GM06990 (cell line): Measurements from ENCODE around the gene PHIP.

Source experiments
- DNase-seq: peaks from one replicate; pipeline ENCODE4 v3.0.0-alpha.2; 2011; ENCODE audit not compliant: insufficient read length; ENCODE audit errors: extremely low read depth
- H3K27me3 ChIP-seq: replicated peaks from 2 replicates; pipeline ENCODE4 v1.6.0; 2011; ENCODE audit warnings: low read length; ENCODE audit not compliant: control insufficient read depth, insufficient read depth
- H3K36me3 ChIP-seq: 2 replicates; pipeline ENCODE4 v1.5.1; 2011; ENCODE audit warnings: low read length; ENCODE audit not compliant: control insufficient read depth, insufficient read depth
- H3K4me3 ChIP-seq: replicated peaks from 2 replicates; pipeline ENCODE4 v1.5.1; 2011; ENCODE audit warnings: low read depth, mild to moderate bottlenecking, control low read depth, low read length
- TF ChIP-seq, protein P1 (sequence below): IDR thresholded peaks from 2 replicates; pipeline ENCODE4 v1.5.1; 2011; ENCODE audit warnings: low read length, control low read depth, mild to moderate bottlenecking, inconsistent platforms; ENCODE audit not compliant: insufficient read depth, poor library complexity, severe bottlenecking

The PHIP gene

DNA sequence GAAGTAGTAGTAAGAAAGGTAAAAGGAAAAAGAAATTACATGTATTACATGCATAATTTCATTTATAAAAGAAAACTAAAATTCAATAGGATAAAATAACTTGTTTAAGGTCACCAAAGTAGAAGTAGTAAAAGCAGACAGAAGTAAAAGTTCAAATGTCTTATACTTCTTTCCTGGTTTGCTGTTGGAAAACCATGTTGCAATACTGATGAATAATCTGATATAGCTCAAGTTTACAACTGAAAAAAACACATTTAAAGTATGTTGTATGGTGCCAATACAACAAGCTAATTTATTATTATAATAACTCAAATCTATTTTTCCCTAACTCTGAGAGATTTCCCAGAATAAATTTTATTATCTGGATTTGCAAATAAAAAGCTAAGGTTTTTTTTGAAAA, 78.3 kb downstream of the PHIP start:
- peaks cover 5% of the 10 kb centered on the region for H3K36me3 ChIP-seq
- H3K27me3 ChIP-seq = no peaks in the 10 kb centered on the region
- no peak overlapping the region for H3K4me3 ChIP-seq
- no peak for DNase-seq
- TF ChIP-seq, protein P1, sequence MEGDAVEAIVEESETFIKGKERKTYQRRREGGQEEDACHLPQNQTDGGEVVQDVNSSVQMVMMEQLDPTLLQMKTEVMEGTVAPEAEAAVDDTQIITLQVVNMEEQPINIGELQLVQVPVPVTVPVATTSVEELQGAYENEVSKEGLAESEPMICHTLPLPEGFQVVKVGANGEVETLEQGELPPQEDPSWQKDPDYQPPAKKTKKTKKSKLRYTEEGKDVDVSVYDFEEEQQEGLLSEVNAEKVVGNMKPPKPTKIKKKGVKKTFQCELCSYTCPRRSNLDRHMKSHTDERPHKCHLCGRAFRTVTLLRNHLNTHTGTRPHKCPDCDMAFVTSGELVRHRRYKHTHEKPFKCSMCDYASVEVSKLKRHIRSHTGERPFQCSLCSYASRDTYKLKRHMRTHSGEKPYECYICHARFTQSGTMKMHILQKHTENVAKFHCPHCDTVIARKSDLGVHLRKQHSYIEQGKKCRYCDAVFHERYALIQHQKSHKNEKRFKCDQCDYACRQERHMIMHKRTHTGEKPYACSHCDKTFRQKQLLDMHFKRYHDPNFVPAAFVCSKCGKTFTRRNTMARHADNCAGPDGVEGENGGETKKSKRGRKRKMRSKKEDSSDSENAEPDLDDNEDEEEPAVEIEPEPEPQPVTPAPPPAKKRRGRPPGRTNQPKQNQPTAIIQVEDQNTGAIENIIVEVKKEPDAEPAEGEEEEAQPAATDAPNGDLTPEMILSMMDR = no peak

DNA sequence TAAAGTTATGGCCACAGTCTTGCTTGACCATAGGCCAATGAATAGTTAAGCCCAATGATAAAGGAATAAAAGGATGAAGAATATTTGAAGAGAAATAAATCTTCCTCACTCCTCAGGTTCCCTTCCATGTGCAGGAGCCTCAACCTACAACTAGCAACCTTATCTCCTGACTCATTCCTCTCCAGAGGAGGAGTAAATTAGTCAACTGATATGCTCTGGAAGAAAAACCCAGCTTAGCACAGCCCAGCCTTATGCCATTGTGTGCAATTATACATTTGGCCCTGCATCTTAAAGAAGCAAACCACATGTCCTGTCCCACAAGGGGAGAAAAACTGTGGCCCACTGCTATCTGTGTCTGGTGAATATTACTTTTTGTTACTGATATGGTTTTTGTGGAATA, 82.1 kb downstream of the PHIP start:
- TF ChIP-seq, protein P1 = no peak
- no peak overlapping the region for H3K4me3 ChIP-seq
- peaks cover 8% of the 10 kb centered on the region for H3K36me3 ChIP-seq
- DNase-seq = no peak
- no peaks in the 10 kb centered on the region for H3K27me3 ChIP-seq

DNA sequence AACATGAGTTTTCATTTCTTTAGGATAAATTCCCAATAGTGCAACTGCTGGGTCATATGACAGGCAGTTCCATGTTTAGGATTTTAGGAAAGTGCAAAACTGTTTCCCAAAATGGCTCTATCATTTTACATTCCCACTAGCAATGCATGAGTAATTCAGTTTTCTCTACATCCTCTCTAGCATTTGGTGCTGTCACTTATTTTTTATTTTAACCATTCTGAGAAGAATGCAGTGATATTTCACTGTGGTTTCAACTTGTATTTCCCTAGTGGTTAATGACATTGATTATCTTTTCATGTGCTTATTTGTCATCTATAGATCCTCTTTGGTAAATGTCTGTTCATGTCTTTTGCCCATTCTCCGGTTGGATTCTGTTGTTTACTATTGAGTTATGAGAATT, 82.7 kb downstream of the PHIP start:
- Histone ChIP-seq H3K36me3 (peaks cover 7% of the 10 kb centered on the region), H3K4me3 (no peak overlapping the region), H3K27me3 (no peaks in the 10 kb centered on the region)
- TF ChIP-seq, protein P1 = no peak
- DNase-seq = no peak

DNA sequence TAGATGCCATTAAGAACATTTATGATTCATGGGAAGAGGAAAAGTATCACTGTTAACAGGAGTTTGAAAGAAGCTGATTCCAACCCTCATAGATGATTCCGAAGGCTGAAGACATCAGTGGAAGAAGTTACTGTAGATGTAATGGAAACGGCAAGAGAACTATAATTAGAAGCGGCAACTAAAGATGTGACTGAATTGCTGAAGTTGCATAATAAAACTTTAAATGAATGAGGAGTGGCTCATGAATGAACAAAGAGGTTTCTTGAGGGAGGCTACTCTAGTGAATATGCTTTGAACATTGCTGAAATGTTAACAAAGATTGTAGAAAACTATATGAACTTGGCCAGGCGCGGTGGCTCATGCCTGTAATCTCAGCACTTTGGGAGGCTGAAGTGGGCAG, 84.1 kb downstream of the PHIP start:
- H3K36me3 ChIP-seq = peaks cover 7% of the 10 kb centered on the region

DNA sequence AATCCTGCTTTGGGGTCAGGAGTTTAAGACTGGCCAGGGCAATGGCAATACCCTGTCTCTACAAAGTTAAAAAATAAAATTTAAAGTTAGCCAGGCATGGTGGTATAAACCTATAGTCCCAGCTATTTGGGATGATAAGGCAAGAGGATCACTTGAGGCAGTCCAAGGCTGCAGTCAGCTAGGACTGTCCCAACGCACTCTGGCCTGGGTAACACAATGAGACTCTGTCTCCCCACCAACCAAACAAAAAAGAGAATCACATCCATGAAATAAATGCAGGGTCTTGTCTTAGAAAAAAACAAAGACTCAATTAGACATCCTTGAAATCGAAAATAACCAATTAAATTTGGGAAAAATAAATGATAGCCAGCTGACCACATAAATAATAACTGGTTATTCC, 88.9 kb downstream of the PHIP start:
- peaks cover 3% of the 10 kb centered on the region for H3K36me3 ChIP-seq
- TF ChIP-seq, protein P1 = no peak
- no peak for DNase-seq

More for the DNA sequence above, 84.1 kb downstream of the PHIP start:
- no peaks in the 10 kb centered on the region for H3K27me3 ChIP-seq
- TF ChIP-seq, protein P1 = no peak
- DNase-seq = no peak
- no peak overlapping the region for H3K4me3 ChIP-seq

DNA sequence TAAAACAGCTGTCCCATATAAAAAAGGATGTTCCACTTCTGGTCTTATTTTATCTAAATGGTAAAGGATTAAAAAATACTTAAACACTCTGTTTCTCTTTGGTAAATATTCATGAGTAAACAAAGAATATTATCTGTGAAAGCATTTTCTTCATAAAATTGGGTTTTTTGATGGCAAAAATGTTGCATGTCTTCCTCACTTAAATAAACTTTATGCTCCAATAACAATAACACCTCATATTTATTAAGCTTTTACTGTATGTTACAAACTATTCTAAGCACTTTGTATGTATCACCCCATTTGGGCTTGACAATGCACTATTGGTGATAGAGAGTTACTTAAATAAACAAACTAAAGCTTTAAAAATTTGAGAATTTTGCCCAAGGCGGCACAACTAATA, 91.9 kb downstream of the PHIP start:
- TF ChIP-seq, protein P1 = no peak
- peaks cover 1% of the 10 kb centered on the region for H3K36me3 ChIP-seq
- no peaks in the 10 kb centered on the region for H3K27me3 ChIP-seq
- no peak for DNase-seq
- H3K4me3 ChIP-seq = no peak overlapping the region

More for the DNA sequence above, 88.9 kb downstream of the PHIP start:
- Histone ChIP-seq H3K4me3 (no peak overlapping the region), H3K27me3 (no peaks in the 10 kb centered on the region)
